Duodenal mucosa (tissue), 2 donors: ENCODE measurements around the gene MYO18B.

Experiments used
- H3K27ac ChIP-seq: one replicate; pipeline ENCODE4 v1.7.0; 2013; ENCODE audit warnings: low read depth, low read length
- H3K27me3 ChIP-seq, 2 donors: one replicate each; pipeline ENCODE4 v1.7.0; 2013; ENCODE audit warnings: low read length in 2 of 2, control low read depth in 1 of 2; ENCODE audit not compliant: insufficient read depth in 2 of 2, control insufficient read depth in 1 of 2
- H3K36me3 ChIP-seq, 2 donors: one replicate each; pipeline ENCODE4 v1.7.0; 2013; ENCODE audit warnings: low read length in 2 of 2, control low read depth in 1 of 2; ENCODE audit not compliant: insufficient read depth in 2 of 2, control insufficient read depth in 1 of 2
- H3K4me1 ChIP-seq, 2 donors: one replicate each; pipeline ENCODE4 v1.7.0; 2013; ENCODE audit warnings: low read length in 2 of 2, control low read depth in 1 of 2; ENCODE audit not compliant: insufficient read depth in 2 of 2, control insufficient read depth in 1 of 2
- H3K4me3 ChIP-seq, 2 donors: one replicate each; pipeline ENCODE4 v1.7.0; 2013; ENCODE audit warnings: low read length in 2 of 2, low read depth in 1 of 2
- H3K9ac ChIP-seq, 2 donors: one replicate each; pipeline ENCODE4 v1.7.0; 2013; ENCODE audit warnings: low read length in 2 of 2, low read depth in 1 of 2
- H3K9me3 ChIP-seq, 2 donors: one replicate each; pipeline ENCODE4 v1.7.0; 2013; ENCODE audit warnings: low read length in 2 of 2, control low read depth in 1 of 2; ENCODE audit not compliant: control insufficient read depth in 1 of 2

MYO18B gene

DNA sequence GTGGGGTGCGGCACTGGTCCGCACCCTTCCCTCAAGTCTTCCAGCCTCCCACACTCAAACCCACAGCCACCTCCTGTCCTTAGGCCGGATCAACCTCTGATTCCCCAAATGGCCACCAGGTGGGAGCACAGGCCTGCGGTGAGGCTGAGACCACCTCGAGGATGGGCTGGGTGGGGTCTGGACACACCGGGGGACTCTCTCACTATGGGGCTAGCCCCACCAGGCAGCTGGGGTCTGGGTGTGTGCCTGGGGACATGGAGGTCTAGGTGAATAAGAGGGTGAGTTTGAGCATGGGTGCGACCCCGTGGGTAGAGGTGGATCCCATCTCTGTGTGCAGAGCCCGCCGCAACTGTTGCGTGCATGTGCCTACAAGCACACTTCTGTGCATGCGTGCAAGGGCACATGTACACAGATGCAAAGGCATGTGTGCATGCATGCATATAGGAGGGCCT is 32.6 kb downstream of the MYO18B start:
- no peaks in the 10 kb centered on the region for H3K9me3 ChIP-seq
- no peaks in the 10 kb centered on the region for H3K4me1 ChIP-seq
- no peak overlapping the region for H3K4me3 ChIP-seq
- no peak overlapping the region for H3K9ac ChIP-seq
- H3K27me3 ChIP-seq, result peaks cover 0 to 3% of the 10 kb centered on the region in 2 donors
- H3K36me3 ChIP-seq, result no peaks in the 10 kb centered on the region
- H3K27ac ChIP-seq, result no peak overlapping the region

DNA sequence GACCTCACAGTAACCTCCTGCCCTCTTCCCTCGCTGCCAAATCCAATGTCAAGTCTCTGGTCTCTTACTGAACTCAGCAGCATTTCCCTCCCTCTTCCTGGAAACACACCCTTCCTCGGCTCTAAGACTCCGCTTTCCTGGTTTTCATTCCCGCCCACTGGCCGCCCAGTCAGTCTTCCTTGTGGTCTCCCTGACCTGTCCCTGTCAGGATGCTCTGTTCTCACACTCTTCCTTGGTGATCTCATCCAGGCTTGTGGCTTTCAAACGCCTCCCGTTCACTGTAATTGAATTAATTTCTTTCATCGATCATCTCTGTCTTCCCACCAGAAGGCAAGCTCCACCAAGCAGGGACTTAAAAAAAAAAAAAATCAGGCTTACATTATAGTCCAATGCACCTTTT is 33.5 kb downstream of the MYO18B start:
- Histone ChIP-seq H3K9me3 (no peaks in the 10 kb centered on the region), H3K36me3 (no peaks in the 10 kb centered on the region), H3K27me3 (peaks cover 0 to 1% of the 10 kb centered on the region in 2 donors), H3K4me3 (no peak overlapping the region), H3K9ac (no peak overlapping the region), H3K4me1 (no peaks in the 10 kb centered on the region), H3K27ac (no peak overlapping the region)

DNA sequence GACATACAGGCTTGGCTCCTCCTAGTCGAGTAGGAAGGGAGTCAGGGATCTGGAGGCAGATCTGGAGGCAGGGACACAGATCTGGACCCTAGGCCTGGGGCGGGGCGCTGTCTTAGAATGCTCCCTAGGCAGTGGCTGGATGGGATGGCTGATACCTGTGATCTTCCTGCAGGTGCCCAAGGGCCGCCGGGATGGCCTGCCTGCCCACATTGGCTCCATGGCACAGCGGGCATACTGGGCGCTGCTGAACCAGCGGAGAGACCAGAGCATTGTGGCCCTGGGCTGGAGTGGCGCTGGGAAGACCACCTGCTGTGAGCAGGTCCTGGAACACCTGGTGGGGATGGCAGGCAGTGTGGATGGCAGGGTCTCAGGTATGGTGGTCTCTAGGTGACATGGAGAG is 35.4 kb downstream of the MYO18B start:
- Histone ChIP-seq H3K4me3 (no peak overlapping the region), H3K9ac (no peak overlapping the region), H3K9me3 (no peaks in the 10 kb centered on the region), H3K36me3 (no peaks in the 10 kb centered on the region), H3K27me3 (no peaks in the 10 kb centered on the region), H3K4me1 (no peaks in the 10 kb centered on the region), H3K27ac (no peak overlapping the region)

DNA sequence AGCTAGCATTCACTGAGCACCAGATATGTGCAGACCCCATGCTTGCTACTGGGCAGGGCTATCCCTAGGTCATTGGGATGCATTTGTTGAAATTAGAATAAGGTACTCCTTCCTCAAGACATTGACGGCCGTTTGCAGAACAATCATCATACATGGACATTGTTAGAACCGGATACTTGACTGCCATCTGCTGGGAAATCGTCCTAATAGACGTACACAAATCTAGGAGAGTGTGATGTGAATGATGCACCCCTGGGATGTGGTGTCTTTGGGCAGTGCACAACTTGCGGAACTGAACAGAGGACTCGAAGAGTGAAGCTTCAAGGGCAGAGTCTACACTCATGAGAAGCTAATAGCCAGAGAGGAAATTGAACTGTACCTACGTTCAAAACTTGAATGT is 35.9 kb downstream of the MYO18B start:
- H3K27ac ChIP-seq, result no peak overlapping the region
- no peak overlapping the region for H3K9ac ChIP-seq
- no peaks in the 10 kb centered on the region for H3K36me3 ChIP-seq
- no peaks in the 10 kb centered on the region for H3K4me1 ChIP-seq
- H3K27me3 ChIP-seq, result no peaks in the 10 kb centered on the region
- H3K4me3 ChIP-seq, result no peak overlapping the region
- no peaks in the 10 kb centered on the region for H3K9me3 ChIP-seq

DNA sequence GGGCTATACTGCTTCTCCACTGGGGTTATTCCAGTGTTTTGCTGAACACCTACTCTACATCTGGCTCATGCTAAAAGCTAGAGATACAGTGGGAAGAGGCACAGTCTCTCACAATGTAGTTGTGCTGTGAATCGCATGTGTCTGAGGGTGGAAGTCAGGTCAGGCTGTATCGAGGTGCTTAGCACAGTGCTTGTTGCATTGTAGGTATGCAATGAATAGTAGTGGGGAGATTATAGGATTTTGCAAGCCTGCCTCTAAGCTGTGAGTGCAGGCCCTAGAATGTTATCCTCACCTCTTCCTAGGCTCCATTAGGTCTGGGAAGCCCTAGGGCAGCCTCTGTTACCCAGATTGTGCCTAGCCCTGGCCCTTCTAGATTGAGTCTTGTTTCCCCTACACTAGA is 37.4 kb downstream of the MYO18B start:
- Histone ChIP-seq H3K27ac (no peak overlapping the region), H3K4me1 (no peaks in the 10 kb centered on the region), H3K27me3 (no peaks in the 10 kb centered on the region), H3K36me3 (no peaks in the 10 kb centered on the region), H3K4me3 (no peak overlapping the region), H3K9me3 (no peaks in the 10 kb centered on the region), H3K9ac (no peak overlapping the region)

DNA sequence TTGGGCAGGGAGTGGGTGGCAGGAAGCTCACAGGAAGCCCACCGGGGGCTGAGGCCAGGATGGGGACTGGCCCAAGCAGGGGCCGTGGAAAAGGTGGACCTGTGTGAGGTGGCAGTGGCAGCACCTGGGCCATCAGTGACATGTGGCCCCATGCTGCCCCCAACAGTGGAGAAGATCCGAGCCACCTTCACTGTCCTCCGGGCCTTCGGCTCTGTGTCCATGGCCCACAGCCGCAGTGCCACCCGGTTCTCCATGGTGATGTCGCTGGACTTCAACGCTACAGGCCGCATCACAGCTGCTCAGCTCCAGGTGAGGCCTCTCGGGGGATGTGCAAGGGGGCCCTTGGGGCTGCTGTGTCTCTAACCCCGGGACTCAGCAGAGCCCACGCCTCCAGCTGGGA is 37.9 kb downstream of the MYO18B start:
- H3K9ac ChIP-seq, result no peak overlapping the region
- H3K4me1 ChIP-seq, result no peaks in the 10 kb centered on the region
- no peaks in the 10 kb centered on the region for H3K36me3 ChIP-seq
- H3K27ac ChIP-seq, result no peak overlapping the region
- no peak overlapping the region for H3K4me3 ChIP-seq
- H3K9me3 ChIP-seq, result no peaks in the 10 kb centered on the region
- H3K27me3 ChIP-seq, result no peaks in the 10 kb centered on the region

DNA sequence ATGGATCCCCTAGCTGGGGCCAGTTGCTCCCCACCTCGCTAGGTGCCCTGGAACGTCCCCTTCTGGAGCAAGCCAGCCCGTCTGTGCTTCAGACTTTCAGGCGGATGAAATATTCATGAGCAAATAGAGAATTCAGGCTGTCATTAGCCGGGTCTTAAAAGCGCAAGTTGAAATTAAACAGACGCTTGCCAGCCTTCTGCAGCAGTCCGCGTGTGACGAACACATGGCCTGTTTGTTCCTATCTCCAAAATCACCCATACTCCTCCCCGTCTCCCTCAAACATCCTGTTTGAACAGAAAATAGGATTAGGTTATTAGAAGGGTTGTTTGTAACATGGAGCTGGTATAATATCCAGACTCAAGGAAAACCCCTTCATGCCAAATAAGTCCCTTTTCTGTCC is 38.7 kb downstream of the MYO18B start:
- Histone ChIP-seq H3K9me3 (no peaks in the 10 kb centered on the region), H3K9ac (no peak overlapping the region), H3K4me3 (no peak overlapping the region), H3K36me3 (no peaks in the 10 kb centered on the region), H3K4me1 (no peaks in the 10 kb centered on the region), H3K27ac (no peak overlapping the region), H3K27me3 (no peaks in the 10 kb centered on the region)

DNA sequence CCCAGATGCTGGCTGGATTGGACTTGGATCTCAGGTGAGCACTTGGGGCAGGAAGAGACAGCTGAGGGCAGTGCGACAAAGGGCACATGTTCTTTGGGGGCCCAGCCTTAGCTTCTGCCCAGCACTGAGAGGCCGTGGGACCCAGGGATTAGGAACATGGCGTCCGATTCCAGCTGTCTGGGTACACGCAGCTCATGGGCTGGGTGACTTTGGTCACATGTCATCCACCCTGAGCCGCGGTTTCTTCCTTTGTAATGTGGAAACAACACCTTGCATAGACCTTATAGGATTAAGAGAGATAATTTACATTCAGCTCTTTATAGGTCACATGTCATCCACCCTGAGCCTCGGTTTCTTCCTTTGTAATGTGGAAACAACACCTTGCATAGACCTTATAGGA is 39.8 kb downstream of the MYO18B start:
- Histone ChIP-seq H3K9me3 (no peaks in the 10 kb centered on the region), H3K27me3 (no peaks in the 10 kb centered on the region), H3K9ac (no peak overlapping the region), H3K36me3 (no peaks in the 10 kb centered on the region), H3K4me1 (no peaks in the 10 kb centered on the region), H3K27ac (no peak overlapping the region), H3K4me3 (no peak overlapping the region)

DNA sequence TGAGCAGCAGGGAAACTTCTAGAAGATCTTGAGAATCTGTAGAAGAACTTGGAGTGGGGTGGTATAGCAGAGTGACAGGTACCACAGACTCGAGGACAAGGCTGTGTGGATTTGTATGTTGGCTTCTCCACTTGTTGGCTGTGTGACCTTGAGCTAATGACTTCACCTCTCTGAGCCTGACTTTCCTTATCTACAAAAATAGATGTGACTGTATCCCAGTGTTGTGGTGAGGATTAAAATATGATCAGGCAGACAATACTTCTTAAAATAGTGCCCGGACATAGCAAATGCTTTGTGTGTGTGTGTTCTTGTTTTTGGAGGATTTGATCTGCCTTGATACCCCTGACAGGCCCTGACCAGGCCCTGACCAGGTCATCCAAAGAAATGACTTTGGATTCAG is 40.8 kb downstream of the MYO18B start:
- Histone ChIP-seq H3K4me1 (no peaks in the 10 kb centered on the region), H3K9me3 (no peaks in the 10 kb centered on the region), H3K27me3 (no peaks in the 10 kb centered on the region), H3K4me3 (no peak overlapping the region), H3K27ac (no peak overlapping the region), H3K9ac (no peak overlapping the region), H3K36me3 (no peaks in the 10 kb centered on the region)

DNA sequence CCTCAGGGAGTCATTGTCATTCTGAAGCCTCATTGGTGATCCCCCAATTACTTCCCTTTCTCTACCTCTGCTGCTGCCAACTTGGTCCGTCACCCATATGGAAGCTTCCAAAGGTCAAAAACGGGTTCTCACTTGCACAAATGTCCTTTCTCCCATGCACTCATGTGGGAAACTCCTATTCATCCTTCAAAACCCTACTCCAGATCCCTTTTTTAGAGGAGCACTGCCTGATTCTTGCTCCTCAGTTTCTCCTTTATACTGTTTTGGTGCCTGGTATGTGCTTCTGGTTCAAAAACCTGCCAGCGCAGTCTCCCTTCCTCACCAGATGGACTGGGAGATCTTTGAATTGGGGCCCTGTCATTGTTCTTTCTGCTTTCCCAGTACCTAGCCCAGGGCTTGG is 41.9 kb downstream of the MYO18B start:
- H3K27ac ChIP-seq, result no peak overlapping the region
- no peaks in the 10 kb centered on the region for H3K4me1 ChIP-seq
- H3K36me3 ChIP-seq, result no peaks in the 10 kb centered on the region
- H3K9me3 ChIP-seq, result no peaks in the 10 kb centered on the region
- no peak overlapping the region for H3K4me3 ChIP-seq
- H3K27me3 ChIP-seq, result no peaks in the 10 kb centered on the region
- no peak overlapping the region for H3K9ac ChIP-seq

DNA sequence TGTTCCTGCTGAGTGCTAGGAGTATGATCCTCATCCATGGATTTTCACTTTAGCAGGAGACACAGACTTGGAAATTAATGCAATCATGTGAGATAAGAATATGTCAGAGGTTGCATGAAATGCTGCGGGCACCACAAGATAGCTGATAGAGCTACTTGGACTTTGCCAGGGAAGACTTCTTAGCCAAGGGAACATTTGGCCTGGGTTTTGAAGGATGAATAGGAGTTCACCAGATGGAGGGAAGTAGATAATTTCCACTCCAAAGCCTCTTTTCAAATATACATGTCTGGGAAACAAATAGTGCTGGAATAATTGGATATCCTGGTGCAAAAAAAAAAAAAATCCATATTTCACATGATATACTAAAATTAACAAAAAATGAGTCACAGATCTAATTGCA is 44.2 kb downstream of the MYO18B start:
- Histone ChIP-seq H3K27ac (no peak overlapping the region), H3K4me3 (no peak overlapping the region), H3K9me3 (no peaks in the 10 kb centered on the region), H3K36me3 (no peaks in the 10 kb centered on the region), H3K27me3 (no peaks in the 10 kb centered on the region), H3K4me1 (no peaks in the 10 kb centered on the region), H3K9ac (no peak overlapping the region)
